Neutrophil (primary cell): ENCODE measurements around the gene PCP4.

Source experiments
- H3K27ac ChIP-seq: fragments of 200-600 bp; sonication (generic); 2 replicates; pipeline ENCODE4 v1.5.1; 2016; ENCODE audit warnings: mild to moderate bottlenecking, moderate library complexity
- H3K27me3 ChIP-seq: fragments of 200-600 bp; sonication (generic); 2 replicates; pipeline ENCODE4 v1.6.0; 2016; ENCODE audit warnings: mild to moderate bottlenecking
- H3K36me3 ChIP-seq: fragments of 200-600 bp; sonication (generic); 2 replicates; pipeline ENCODE4 v1.5.1; 2017
- H3K4me1 ChIP-seq, 2 experiments: fragments of 200-600 bp in 1 of 2; sonication (generic) in 1 of 2; 1 replicate in 1 of 2; 2 replicates in 1 of 2; pipeline versions ENCODE4 v1.5.1 to v1.6.1; 2013 to 2016; ENCODE audit warnings: low read depth in 1 of 2, low read length in 1 of 2, mild to moderate bottlenecking in 1 of 2, moderate library complexity in 1 of 2; ENCODE audit not compliant: control insufficient read depth in 1 of 2, insufficient read depth in 1 of 2
- H3K4me3 ChIP-seq, 2 experiments: fragments of 200-600 bp in 1 of 2; sonication (generic) in 1 of 2; 1 replicate in 1 of 2; 2 replicates in 1 of 2; pipeline ENCODE4 v1.5.1; 2013 to 2016; ENCODE audit warnings: low read depth in 1 of 2, low read length in 1 of 2, mild to moderate bottlenecking in 1 of 2, moderate library complexity in 1 of 2
- H3K9me3 ChIP-seq: fragments of 200-600 bp; sonication (generic); 2 replicates; pipeline ENCODE4 v1.5.1; 2016
- TF ChIP-seq, protein P1 (sequence below): fragments of 200-600 bp; sonication (generic); IDR thresholded peaks from 2 replicates; pipeline ENCODE4 v1.5.1; 2016; ENCODE audit warnings: antibody characterized with exemption

Gene PCP4

DNA sequence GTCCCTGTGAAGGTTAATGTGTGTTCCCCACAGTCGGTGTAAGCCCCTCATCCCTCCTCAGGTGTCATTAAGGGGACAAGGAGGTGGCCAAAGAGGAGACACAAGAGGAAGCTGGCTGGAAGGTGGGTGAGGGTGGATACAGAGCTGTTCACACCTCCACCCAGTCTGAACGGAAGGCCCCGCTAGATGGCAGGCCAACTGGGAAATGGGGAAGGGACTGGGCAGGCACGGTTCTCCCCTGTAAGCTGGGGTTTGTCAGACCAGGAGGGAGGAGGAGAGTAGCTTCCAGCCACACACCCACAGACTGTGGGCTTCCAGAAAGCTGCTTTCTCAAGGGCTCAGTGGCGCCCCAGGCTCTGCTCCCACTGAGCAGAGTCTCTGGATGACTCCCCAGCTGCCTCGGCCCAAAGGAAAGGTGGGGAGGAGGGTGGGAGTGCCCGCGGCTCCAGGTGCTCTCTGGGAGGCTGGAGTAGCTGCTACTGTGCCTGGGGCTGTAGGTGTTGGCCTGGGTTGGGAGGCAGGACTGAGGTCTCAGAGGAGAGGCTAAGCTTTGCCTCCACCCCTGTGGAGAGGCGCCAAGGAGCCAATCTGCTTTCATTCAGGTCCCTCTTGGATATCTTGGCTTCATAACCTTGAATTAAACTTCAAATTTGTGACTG lies 41.2 kb downstream of the PCP4 start:
- H3K9me3 ChIP-seq: no peaks in the 10 kb centered on the region
- no peak overlapping the region for H3K27ac ChIP-seq
- TF ChIP-seq, protein P1, sequence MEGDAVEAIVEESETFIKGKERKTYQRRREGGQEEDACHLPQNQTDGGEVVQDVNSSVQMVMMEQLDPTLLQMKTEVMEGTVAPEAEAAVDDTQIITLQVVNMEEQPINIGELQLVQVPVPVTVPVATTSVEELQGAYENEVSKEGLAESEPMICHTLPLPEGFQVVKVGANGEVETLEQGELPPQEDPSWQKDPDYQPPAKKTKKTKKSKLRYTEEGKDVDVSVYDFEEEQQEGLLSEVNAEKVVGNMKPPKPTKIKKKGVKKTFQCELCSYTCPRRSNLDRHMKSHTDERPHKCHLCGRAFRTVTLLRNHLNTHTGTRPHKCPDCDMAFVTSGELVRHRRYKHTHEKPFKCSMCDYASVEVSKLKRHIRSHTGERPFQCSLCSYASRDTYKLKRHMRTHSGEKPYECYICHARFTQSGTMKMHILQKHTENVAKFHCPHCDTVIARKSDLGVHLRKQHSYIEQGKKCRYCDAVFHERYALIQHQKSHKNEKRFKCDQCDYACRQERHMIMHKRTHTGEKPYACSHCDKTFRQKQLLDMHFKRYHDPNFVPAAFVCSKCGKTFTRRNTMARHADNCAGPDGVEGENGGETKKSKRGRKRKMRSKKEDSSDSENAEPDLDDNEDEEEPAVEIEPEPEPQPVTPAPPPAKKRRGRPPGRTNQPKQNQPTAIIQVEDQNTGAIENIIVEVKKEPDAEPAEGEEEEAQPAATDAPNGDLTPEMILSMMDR: no peak
- H3K4me3 ChIP-seq: no peak overlapping the region
- no peaks in the 10 kb centered on the region for H3K27me3 ChIP-seq
- no peaks in the 10 kb centered on the region for H3K36me3 ChIP-seq
- no peaks in the 10 kb centered on the region for H3K4me1 ChIP-seq

DNA sequence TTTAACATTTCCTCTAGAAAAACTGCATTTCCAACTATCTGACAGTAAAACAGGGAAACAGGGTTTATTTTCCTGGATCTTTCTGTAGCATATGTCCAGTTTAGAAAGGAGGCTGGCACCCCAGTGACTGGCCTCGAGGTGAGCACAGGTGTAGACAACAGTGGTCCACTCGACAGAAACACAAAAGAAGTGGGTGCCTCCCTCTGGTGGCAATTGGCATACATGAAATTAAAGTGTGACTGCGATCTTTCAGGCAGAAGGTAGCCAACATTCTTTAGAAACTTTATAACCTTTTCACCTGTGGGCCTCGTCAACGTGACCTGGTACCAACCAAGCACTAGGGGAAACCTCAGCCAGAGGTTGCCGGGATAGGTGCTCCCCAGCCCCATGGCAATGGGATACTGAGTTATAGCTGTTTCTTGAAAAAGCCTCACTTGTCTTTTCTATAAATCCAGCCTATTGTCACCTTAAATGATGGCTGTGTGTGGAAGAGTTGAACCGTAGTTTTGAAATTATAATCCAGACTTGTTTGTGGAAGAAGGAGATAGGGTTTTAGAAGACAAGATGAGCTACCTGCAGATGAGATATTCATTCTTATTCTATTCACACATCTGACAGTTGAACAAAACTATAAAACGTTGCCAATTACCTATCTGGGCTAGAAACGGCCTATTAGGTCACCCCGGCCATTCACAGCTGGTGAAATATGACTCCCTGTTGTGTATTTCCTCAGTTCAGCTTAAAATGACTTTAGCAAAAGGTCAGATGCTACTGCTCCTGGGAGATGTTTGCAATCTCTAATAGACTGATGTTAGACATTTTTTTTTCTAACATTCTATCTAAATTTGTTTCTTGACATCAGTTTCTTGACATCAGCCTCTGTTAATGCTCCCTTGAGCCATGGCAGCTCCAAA lies 44.3 kb downstream of the PCP4 start:
- H3K27me3 ChIP-seq: no peaks in the 10 kb centered on the region
- H3K4me3 ChIP-seq: no peak overlapping the region
- TF ChIP-seq, protein P1: no peak
- no peaks in the 10 kb centered on the region for H3K4me1 ChIP-seq
- no peak overlapping the region for H3K27ac ChIP-seq
- H3K36me3 ChIP-seq: no peaks in the 10 kb centered on the region
- no peaks in the 10 kb centered on the region for H3K9me3 ChIP-seq

DNA sequence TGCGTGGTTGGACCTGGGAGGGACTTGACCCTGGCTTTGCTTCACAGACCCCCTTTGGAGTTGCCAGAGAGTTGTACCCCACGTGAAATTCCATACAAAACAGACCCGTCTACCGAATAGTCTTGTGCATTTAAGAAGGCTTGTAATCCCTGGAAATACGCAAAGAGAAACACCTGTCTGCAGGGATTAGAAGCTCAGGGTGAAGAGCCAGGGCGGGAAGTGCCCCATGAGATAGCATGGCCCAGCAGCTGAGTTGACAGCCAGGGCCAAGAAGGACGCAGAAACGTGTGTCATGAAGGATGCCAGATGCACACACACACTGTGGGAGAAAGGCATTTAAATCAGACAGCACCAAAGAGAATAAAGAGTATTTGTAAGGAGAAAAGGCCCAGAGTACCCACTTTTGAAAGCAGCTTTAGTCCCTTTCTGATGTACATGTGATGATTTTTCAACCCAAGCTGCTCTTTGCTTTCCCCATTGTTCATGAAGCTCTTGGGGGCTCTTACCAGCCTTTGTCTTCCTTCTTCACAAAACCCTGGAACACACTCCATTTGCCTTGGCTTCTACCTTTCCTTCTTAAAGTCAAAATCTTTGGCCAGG lies 46.6 kb downstream of the PCP4 start:
- TF ChIP-seq, protein P1: no peak
- no peaks in the 10 kb centered on the region for H3K4me1 ChIP-seq
- H3K9me3 ChIP-seq: no peaks in the 10 kb centered on the region
- no peak overlapping the region for H3K27ac ChIP-seq
- H3K27me3 ChIP-seq: no peaks in the 10 kb centered on the region
- no peak overlapping the region for H3K4me3 ChIP-seq
- no peaks in the 10 kb centered on the region for H3K36me3 ChIP-seq

DNA sequence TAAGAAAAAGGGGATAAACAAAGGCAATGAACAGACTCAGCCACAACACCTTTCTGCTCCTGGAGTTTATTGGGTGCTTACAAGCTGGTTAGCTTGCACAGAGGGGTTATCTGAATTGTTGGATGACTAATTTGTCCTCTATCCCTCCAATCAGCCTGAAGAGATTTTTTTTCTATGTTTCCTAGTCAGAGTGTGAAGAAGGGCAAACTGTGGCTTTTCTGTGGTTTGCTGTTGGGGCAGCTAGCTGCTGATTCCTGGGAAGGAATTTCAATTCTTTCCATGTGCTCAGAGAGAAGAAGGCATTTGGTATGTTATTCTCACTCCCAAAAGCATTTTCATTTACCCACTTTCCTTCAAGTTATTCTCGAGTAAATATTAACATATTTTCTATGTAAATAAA lies 48.6 kb downstream of the PCP4 start:
- H3K4me1 ChIP-seq: no peaks in the 10 kb centered on the region
- H3K27me3 ChIP-seq: no peaks in the 10 kb centered on the region
- H3K4me3 ChIP-seq: no peak overlapping the region
- TF ChIP-seq, protein P1: no peak
- H3K27ac ChIP-seq: no peak overlapping the region
- no peaks in the 10 kb centered on the region for H3K36me3 ChIP-seq
- no peaks in the 10 kb centered on the region for H3K9me3 ChIP-seq

DNA sequence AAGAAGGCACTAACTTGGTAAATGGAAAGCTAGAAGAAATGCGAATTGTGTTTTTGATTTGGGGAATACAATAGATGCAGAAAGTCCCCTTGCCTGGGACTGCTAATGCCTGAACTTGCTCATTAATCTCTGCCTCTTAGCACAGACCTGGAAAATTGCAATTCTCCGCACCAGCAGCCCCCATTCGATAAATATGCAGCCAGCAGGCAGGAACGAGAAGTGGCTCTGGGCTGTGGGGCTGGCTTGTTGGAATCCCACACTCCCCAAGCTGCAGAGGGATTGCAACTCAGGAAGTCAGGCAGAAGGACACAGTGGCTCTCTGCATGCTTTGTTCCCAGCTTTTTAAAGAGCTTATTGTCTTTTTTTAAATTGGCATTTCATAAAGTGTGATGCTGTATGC lies 51.3 kb downstream of the PCP4 start:
- Histone ChIP-seq H3K4me1 (no peaks in the 10 kb centered on the region), H3K9me3 (no peaks in the 10 kb centered on the region), H3K27ac (no peak overlapping the region), H3K27me3 (no peaks in the 10 kb centered on the region), H3K36me3 (no peaks in the 10 kb centered on the region), H3K4me3 (no peak overlapping the region)
- TF ChIP-seq, protein P1: no peak
